NCI-H2227 (cell line): ENCODE results near the gene BAHCC1.

Source experiments
- DNase-seq: peaks from one replicate; lab custom pipeline; 2025; ENCODE audit not compliant: unreplicated experiment; lab: John Stamatoyannopoulos, UW

BAHCC1 gene

GRCh38 chr17:81366648-81367047 is 28.6 kb upstream of the BAHCC1 start:
- no peak for DNase-seq

GRCh38 chr17:81367171-81367570 is 28.1 kb upstream of the BAHCC1 start:
- no peak for DNase-seq

GRCh38 chr17:81368161-81369022 is 26.9 kb upstream of the BAHCC1 start:
- DNase-seq = no peak

GRCh38 chr17:81370294-81370693 is 25.0 kb upstream of the BAHCC1 start:
- DNase-seq = no peak

- no peak for DNase-seq
Observed at GRCh38 chr17:81371910-81372760, 23.1 kb upstream of the BAHCC1 start.

- DNase-seq = no peak
Observed at GRCh38 chr17:81373536-81374160, 21.6 kb upstream of the BAHCC1 start.

GRCh38 chr17:81374890-81375289 is 20.4 kb upstream of the BAHCC1 start:
- no peak for DNase-seq

- no peak for DNase-seq
Observed at GRCh38 chr17:81376946-81377714, 18.1 kb upstream of the BAHCC1 start.

- DNase-seq = no peak
Observed at GRCh38 chr17:81378941-81379511, 16.2 kb upstream of the BAHCC1 start.

GRCh38 chr17:81379523-81379942 is 15.7 kb upstream of the BAHCC1 start:
- DNase-seq = no peak

GRCh38 chr17:81380131-81380530 is 15.1 kb upstream of the BAHCC1 start:
- DNase-seq = no peak

GRCh38 chr17:81380666-81381518 is 14.4 kb upstream of the BAHCC1 start:
- no peak for DNase-seq

GRCh38 chr17:81381632-81382577 is 13.4 kb upstream of the BAHCC1 start:
- DNase-seq = no peak

- DNase-seq = no peak
Observed at GRCh38 chr17:81382851-81383250, 12.4 kb upstream of the BAHCC1 start.

GRCh38 chr17:81383504-81384421 is 11.5 kb upstream of the BAHCC1 start:
- no peak for DNase-seq

- no peak for DNase-seq
Observed at GRCh38 chr17:81384929-81385319, 10.3 kb upstream of the BAHCC1 start.

- no peak for DNase-seq
Observed at GRCh38 chr17:81385320-81386111, 9.7 kb upstream of the BAHCC1 start.
